Esophagus muscularis mucosa (tissue), 4 donors: ENCODE measurements around the gene GOLGA5. TPM values are rescaled to one million over a fixed set of nuclear protein-coding genes. Genes with fewer than 3 reads are reported as not detected.

Experiments
- DNase-seq: peaks from one replicate; pipeline ENCODE4 v3.0.0-alpha.2; 2017; ENCODE audit errors: extremely low spot score
- H3K27ac ChIP-seq, 4 donors: fragments of 200-600 bp; sonication (generic); replicated peaks in 1 of 4; 1 replicate in 3 of 4; 2 replicates in 1 of 4; pipeline ENCODE4 v1.5.1; 2016 to 2019; ENCODE audit warnings: mild to moderate bottlenecking in 1 of 4
- H3K27me3 ChIP-seq, 4 donors: fragments of 200-600 bp; sonication (generic); one replicate each; pipeline versions ENCODE4 v1.5.1 to v1.6.0; 2016 to 2019
- H3K36me3 ChIP-seq, 4 donors: fragments of 200-600 bp; sonication (generic); one replicate each; pipeline ENCODE4 v1.5.1; 2016 to 2019
- H3K4me1 ChIP-seq, 4 donors: fragments of 200-600 bp; sonication (generic); one replicate each; pipeline ENCODE4 v1.5.1; 2016 to 2019
- H3K4me3 ChIP-seq, 4 donors: fragments of 200-600 bp; sonication (generic); 1 replicate in 2 of 4; 2 replicates in 2 of 4; pipeline ENCODE4 v1.5.1; 2016 to 2019; ENCODE audit warnings: mild to moderate bottlenecking in 4 of 4, moderate library complexity in 1 of 4
- H3K9me3 ChIP-seq, 4 donors: fragments of 200-600 bp; sonication (generic); 1 replicate in 3 of 4; 2 replicates in 1 of 4; pipeline ENCODE4 v1.5.1; 2016 to 2019
- CTCF ChIP-seq, 3 experiments: fragments of 200-600 bp in 2 of 3; fragments of 450-650 bp in 1 of 3; sonication (generic) in 2 of 3; IDR thresholded peaks; one replicate each; pipeline ENCODE4 v1.5.1; 2017 to 2019; ENCODE audit warnings: antibody characterized with exemption in 3 of 3, mild to moderate bottlenecking in 2 of 3, moderate library complexity in 1 of 3
- EP300 ChIP-seq: sonication (generic); formaldehyde crosslinking; IDR thresholded peaks from one replicate; pipeline ENCODE4 v1.6.1; 2017; ENCODE audit warnings: antibody characterized with exemption
- POLR2A ChIP-seq: fragments of 450-650 bp; IDR thresholded peaks from one replicate; pipeline ENCODE4 v1.6.1; 2017; ENCODE audit warnings: antibody characterized with exemption, moderate library complexity, mild to moderate bottlenecking, low read depth
- POLR2AphosphoS5 ChIP-seq, 2 donors: sonication (generic); formaldehyde crosslinking; IDR thresholded peaks; one replicate each; pipeline ENCODE4 v1.6.1; 2017; ENCODE audit warnings: antibody characterized with exemption in 2 of 2
- WGBS: methylation state at CpG from one replicate; pipeline ENCODE4 v1.1.5; 2018; 5-methylcytosine and 5-hydroxymethylcytosine counted together
- intact Hi-C: fragments of 100-400 bp; cut with DNase I; formaldehyde crosslinking; loops from one replicate; pipeline ENCODE4 v1.15.1; 2023
- total RNA-seq, 4 donors: library from RNA; depleted of rRNA; stranded (reverse); fragments of >200 nt; gene quantifications; one replicate each; pipeline versions ENCODE4 v1.1.0 to v1.2.1, GENCODE V29; 2016

The GOLGA5 gene
- total RNA-seq, 4 donors from 2014 or later = 33.0 to 35.4 (median 34.3) TPM

- DNase-seq = no peak
- no peak overlapping the region for H3K4me3 ChIP-seq
- H3K27ac ChIP-seq = no peak overlapping the region
- H3K27me3 ChIP-seq = peaks cover 0 to 38% (median 0%) of the 10 kb centered on the region in 4 donors
- WGBS = 75% methylated on average over 5 of the region's 7 CpGs
- peaks cover 0 to 3% (median 0%) of the 10 kb centered on the region in 4 donors for H3K9me3 ChIP-seq
- TF ChIP-seq POLR2A = no peak
- no peaks in the 10 kb centered on the region for H3K36me3 ChIP-seq
- peaks cover 8 to 17% (median 12%) of the 10 kb centered on the region in 4 donors for H3K4me1 ChIP-seq
- intact Hi-C loops = no loop called here
These were observed 86.2 kb downstream of the GOLGA5 start for GRCh38 chr14:92880351-92880750.

GRCh38 chr14:92880851-92881250 is 86.7 kb downstream of the GOLGA5 start:
- TF ChIP-seq CTCF (IDR thresholded peaks at IDR 0.05) = peak in 2 of 3 experiments; percentile 3 to 13
- no peak for TF ChIP-seq EP300
- Histone ChIP-seq H3K9me3 (peaks cover 0 to 3% (median 0%) of the 10 kb centered on the region in 4 donors), H3K4me1 (peaks cover 8 to 17% (median 12%) of the 10 kb centered on the region in 4 donors), H3K27me3 (peaks cover 0 to 36% (median 0%) of the 10 kb centered on the region in 4 donors), H3K4me3 (no peak overlapping the region), H3K27ac (no peak overlapping the region), H3K36me3 (no peaks in the 10 kb centered on the region)
- no peak for DNase-seq
- WGBS = 49% methylated on average over 6 of the region's 12 CpGs
- intact Hi-C loops = no loop called here

- intact Hi-C loops = no loop called here
- Histone ChIP-seq H3K36me3 (no peaks in the 10 kb centered on the region), H3K4me3 (no peak overlapping the region), H3K9me3 (peaks cover 0 to 3% (median 0%) of the 10 kb centered on the region in 4 donors), H3K27ac (no peak overlapping the region), H3K27me3 (peaks cover 0 to 32% (median 0%) of the 10 kb centered on the region in 4 donors), H3K4me1 (peaks cover 3 to 7% (median 7%) of the 10 kb centered on the region in 4 donors)
- TF ChIP-seq POLR2A (no peak), CTCF (IDR thresholded peaks at IDR 0.05) (no peak), EP300 (no peak), POLR2AphosphoS5 (IDR thresholded peaks at IDR 0.05) (no peak)
- 95% methylated on average over 5 of the region's 5 CpGs for WGBS
- no peak for DNase-seq
These were observed 89.0 kb downstream of the GOLGA5 start for GRCh38 chr14:92883066-92883465.

- 67% methylated on average over 3 of the region's 3 CpGs for WGBS
- Histone ChIP-seq H3K4me1 (no peaks in the 10 kb centered on the region), H3K27me3 (peaks cover 0 to 23% (median 0%) of the 10 kb centered on the region in 4 donors), H3K27ac (no peak overlapping the region), H3K36me3 (no peaks in the 10 kb centered on the region), H3K4me3 (no peak overlapping the region), H3K9me3 (peaks cover 0 to 3% (median 0%) of the 10 kb centered on the region in 4 donors)
- intact Hi-C loops = no loop called here
- TF ChIP-seq EP300 (no peak), CTCF (IDR thresholded peaks at IDR 0.05) (no peak), POLR2A (no peak), POLR2AphosphoS5 (IDR thresholded peaks at IDR 0.05) (no peak)
- DNase-seq = no peak
These were observed 90.3 kb downstream of the GOLGA5 start for GRCh38 chr14:92884410-92884809.

- 72% methylated on average over 8 of the region's 8 CpGs for WGBS
These were observed 91.4 kb downstream of the GOLGA5 start for GRCh38 chr14:92885279-92886061.

More at GRCh38 chr14:92885279-92886061, 91.4 kb downstream of the GOLGA5 start:
- Histone ChIP-seq H3K27me3 (peaks cover 0 to 12% (median 0%) of the 10 kb centered on the region in 4 donors), H3K4me3 (no peak overlapping the region), H3K4me1 (no peaks in the 10 kb centered on the region), H3K9me3 (peaks cover 0 to 3% (median 0%) of the 10 kb centered on the region in 4 donors), H3K36me3 (no peaks in the 10 kb centered on the region), H3K27ac (no peak overlapping the region)
- DNase-seq = no peak
- intact Hi-C loops = no loop called here
- TF ChIP-seq CTCF (IDR thresholded peaks at IDR 0.05) (no peak), POLR2AphosphoS5 (IDR thresholded peaks at IDR 0.05) (no peak), EP300 (no peak), POLR2A (no peak)
